NCI-H2107 treated with DMSO at 0.1 percent for 48 hours (cell line): ENCODE measurements around the gene WDR44.
"Not testable (repeated sequence)": the region's sequence is repeated elsewhere in the genome, so short reads cannot be mapped to it uniquely, and the experiment has no call there.

ENCODE experiments used
- DNase-seq: peaks from one replicate; lab custom pipeline; 2025; ENCODE audit not compliant: unreplicated experiment; lab: John Stamatoyannopoulos, UW

The WDR44 gene, protein sequence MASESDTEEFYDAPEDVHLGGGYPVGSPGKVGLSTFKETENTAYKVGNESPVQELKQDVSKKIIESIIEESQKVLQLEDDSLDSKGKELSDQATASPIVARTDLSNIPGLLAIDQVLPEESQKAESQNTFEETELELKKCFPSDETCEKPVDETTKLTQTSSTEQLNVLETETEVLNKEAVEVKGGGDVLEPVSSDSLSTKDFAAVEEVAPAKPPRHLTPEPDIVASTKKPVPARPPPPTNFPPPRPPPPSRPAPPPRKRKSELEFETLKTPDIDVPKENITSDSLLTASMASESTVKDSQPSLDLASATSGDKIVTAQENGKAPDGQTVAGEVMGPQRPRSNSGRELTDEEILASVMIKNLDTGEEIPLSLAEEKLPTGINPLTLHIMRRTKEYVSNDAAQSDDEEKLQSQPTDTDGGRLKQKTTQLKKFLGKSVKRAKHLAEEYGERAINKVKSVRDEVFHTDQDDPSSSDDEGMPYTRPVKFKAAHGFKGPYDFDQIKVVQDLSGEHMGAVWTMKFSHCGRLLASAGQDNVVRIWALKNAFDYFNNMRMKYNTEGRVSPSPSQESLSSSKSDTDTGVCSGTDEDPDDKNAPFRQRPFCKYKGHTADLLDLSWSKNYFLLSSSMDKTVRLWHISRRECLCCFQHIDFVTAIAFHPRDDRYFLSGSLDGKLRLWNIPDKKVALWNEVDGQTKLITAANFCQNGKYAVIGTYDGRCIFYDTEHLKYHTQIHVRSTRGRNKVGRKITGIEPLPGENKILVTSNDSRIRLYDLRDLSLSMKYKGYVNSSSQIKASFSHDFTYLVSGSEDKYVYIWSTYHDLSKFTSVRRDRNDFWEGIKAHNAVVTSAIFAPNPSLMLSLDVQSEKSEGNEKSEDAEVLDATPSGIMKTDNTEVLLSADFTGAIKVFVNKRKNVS

DNA sequence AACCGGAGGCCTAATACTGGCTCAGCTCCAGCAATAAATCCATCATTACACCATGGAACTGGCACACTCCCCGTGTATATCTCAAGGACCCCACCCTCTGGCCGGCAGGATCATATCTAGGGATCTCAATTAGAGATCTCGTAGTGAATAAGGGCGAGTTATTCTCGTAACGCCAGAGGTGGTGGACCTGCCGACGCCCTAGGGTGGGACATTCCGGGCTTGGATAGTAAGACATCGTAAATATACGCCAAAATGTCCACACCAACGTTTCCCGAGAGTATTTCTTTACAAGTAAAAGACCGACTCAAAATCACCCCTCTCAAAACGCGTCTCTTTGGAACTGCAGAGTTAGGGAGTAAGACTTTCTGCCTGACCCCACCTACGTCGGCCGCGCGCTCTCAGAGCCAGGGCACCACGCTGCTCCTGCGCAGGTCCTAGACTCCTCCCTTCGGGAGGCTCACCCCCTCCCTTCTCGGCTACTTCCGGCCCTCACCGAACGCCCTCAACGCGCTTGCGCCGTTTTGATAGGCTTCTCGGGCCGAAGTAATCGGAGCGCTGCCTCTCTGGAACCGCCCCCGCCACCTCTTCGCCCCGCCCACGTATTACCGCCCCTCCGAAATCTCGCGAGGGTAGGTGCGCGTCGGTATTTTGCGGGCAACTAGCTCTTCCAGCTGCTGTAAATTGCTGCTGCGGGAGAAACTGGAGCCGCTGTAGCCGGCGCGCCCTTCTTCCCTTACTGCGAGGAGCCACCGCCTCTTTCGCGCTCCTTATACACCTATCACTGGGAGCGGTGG, at the start of gene WDR44:
Gene WDR44 (plus strand): TSS at position 643 of the 794 bp plus-strand sequence. CDS start 398 bp downstream, outside the sequence.
- DNase-seq = peak; percentile 95

DNA sequence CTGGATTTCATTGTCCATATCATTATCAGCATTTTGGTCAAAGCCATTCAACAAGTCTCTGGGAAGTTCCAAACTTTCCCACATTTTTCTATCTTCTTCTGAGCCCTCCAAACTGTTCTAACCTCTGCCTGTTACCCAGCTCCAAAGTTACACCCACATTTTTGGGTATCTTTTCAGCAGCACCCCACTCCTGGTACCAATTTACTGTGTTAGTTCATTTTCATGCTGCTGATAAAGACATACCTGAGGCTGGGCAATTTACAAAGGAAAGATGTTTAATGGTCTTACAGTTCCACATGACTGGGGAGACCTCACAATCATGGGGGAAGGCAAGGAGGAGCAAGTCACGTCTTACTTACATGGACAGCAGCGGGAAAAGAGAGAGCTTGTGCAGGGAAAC, 40.1 kb upstream of the WDR44 start:
- DNase-seq = not testable (repeated sequence)

DNA sequence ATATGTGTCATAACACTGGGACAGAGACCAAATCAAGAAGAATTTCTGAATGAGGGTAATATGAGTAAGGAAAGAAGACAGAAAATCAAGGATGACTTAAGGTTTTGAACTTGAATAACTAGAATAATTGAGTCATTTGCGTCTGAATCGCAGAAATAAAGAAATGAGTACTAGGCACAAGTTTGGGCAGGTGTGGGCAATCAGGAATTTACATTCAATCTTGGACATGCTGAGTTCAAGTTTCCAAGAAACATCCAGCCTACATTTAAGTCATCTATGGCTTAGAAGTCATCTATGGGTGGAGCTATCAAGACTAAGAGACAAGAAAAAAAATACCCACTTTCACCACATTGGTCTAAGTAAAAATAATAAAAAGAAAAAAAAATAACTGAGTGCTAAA, 30.4 kb upstream of the WDR44 start:
- no peak for DNase-seq

DNA sequence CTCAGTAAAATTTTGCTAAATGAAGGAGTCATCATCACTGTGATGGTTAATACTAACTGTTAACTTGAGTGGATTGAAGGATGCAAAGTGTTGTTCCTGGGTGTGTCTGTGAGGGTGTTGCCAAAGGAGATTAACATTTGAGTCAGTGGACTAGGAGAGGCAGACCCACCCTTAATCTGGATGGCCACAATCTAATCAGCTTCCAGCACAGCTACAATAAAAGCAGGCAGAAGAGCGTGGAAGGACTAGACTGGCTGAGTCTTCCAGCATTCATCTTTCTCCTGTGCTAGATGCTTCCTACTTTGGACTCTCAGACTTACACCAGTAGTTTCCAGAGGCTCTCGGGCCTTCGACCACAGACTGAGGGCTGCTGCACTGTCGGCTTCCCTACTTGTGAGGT, 21.3 kb upstream of the WDR44 start:
- no peak for DNase-seq

DNA sequence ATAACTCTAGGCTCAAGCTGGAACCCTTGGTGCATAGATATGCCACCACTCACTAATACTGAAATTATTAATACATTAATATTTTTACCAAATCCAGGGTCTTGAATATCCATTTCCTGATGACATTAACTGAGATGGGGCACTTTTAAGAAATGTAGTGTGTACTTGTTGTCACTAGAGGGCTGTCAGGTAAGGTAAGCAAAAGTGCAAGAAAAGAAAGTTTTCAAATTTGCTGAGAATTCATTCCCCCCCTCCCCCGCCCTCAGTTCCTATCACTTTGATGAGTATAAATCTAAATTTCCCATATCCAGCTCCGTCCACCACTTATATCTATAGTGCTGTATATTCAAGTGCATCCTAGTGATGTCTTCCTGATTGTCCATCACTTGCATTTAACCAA, 20.5 kb upstream of the WDR44 start:
- DNase-seq = no peak

DNA sequence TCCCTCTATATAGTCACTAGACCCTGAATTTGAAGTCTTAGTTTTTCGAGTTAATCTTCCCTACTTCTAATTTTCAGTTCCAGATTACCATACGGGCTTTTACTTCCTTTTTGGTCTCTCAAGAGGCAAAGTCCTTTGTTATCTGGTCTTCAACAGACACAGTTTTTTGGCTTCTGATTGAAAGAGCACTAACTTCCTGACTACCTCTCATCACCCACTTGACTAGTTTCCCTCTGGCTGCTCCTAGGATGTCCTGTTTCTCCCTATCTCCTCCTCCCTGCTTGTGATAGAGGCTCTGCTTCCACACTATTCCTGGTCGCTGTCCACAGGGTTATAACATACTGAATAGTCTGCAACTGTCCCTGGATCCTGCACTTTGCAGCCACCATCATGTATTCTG, 16.7 kb upstream of the WDR44 start:
- no peak for DNase-seq

DNA sequence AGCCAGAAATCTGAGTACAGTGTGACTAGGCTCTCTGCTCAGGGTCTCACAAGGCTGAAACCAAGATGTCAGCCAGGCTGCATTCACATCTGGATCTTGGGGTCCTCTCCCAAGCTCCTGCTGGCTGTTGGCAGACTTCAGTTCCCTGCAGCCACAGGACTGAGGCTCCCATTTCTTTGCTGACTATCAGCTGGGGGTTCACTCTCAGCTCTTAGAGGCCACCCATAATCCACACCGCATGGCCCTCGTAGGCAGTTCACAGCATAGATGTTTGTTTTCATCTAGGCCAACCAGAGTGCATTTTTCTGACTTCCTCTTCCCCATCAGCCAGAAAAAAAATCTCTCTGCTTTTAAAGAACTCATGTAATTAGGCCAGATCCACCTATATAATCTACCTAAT, 8.2 kb upstream of the WDR44 start:
- DNase-seq = no peak

DNA sequence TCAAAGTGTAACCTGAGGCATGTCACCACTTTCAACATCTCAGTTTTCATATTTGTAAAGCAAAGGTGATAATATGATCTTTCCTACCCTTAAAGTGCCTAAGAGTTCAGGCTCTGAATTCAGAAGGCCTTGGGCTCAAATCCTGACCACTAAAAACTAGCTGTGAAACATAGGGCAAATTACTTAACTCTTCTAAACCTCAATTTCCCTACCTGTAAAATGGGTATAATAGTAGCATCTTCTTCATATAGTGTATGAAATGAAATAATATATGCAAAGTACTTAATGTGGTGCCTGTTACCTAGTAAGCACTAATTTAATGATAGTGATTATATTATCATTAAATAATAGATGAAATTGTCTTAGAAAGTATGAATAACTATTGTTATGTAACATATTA, 7.0 kb upstream of the WDR44 start:
- DNase-seq = no peak

DNA sequence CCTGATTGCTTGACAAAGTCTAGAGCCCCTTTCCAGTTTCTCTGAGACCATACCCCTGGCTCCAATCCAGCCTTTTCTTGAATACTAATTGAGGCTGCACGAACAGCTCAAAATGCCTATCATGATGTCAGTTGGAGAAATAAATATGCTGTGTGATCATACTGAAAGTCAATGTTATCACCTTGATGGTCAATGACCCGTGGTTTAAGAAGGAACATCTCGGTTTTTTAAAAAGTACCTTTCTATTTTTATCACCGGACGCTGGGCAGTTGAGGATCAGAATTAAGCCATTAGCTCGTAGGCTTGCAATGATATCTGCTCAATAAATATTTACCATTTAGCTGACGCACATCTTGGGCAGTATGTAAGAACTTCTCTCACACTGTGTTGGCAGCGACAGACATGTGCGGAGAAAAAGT, 852 bp upstream of the WDR44 start:
- DNase-seq = no peak

DNA sequence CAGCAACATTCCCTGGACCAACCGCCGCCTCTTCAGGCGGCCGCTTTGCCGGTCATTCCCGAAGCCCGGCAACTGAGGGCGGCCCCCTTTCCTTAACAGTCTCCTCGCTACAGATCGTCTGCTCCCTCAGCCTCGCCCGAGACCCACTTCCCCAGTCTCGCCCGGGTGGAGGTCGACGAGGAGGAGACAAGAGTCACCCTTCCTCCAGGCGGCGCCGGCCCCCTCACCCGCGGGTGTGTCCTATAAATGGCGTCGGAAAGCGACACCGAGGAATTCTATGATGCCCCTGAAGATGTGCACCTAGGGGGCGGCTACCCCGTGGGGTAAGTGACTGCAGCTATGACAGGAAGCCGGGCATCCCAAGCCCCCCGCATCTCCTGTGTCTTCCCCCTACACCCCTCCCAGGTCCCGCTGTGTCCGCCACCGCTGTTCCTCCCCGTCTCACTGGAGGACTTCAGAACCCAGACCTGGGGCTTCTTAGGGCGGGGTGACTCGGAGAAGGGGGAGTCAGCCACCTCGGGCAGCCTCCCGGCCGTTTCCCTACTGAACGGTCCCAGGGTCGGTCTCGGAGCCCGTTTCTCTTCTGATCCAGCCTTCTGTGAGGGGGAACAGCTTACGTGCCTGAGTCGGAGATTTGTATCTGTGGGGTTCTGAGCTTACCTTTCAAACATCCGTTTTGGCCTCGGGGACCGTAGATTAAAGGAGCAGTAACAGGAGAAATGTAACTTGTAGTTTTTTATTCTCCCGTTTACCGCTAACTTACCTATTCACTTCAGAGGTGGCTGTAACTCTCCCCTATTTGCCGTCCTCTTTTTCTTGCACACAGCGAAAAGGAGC, 570 bp downstream of the WDR44 start:
- peak; percentile 32 for DNase-seq

DNA sequence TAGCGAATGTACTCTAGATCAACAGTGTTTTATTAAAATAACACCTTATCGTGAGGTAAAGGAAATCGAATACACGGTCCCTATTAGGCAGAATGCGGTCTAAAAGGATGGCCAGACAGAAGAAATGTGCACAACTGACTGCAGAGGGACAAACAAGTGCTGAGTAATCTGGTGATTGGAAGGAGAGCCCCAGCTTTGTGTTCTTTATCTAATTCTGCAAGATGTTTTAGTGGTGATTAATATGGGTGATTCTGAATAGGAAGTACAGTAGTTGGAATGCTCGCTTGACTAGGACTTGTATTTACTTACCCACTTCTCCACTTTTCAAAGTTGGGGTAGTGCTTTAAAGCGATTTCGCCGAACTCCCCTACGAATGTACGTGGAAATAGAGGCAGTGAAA, 1.2 kb downstream of the WDR44 start:
- DNase-seq = peak; percentile 31

DNA sequence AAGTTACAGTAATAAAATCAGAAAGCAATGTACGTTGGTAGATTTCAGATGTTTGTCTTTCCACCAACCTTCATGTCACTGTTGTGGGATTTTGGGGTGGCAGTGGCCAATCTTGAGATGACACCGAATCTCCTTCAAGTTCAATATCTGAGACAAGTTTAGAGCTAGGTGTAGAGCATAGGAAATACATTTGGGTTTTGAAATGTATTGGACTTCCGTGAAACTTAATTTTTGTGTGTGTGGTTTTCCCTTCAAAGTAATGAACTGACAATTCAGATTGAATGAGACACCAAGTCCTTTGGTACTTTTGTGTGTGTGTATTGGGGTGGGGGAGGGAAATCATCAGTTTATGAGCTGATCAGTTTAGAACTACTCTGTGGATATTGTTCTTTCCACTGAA, 1.8 kb downstream of the WDR44 start:
- DNase-seq = no peak

DNA sequence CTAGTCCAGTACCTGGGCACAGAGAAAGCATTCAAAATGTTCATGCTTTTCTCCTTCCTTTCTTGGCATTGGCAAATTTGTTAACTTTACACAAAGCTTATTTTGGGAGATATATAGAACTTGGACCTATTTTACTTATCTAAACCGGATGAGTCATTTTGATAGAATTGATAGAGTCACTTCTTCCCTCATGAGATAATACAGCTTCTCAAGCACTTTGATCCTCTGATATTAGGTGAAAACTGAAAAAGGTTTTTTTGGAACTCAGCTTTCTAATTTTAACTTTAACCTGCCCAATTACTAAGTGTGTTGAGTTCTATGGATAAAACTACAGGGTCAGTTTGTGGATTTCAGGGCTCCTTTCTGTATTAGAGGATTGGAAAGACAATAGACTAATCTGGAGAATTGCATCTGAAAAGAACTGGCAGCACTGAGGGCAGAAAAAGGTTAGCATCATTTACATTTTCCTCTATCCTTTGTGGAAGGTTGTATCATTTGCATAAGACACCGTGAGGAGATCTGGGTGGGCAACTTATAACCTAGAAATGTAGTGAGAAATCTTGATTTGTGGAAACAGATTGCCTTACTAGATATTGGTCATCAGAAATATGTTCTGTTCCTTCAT, 2.4 kb downstream of the WDR44 start:
- DNase-seq = no peak

DNA sequence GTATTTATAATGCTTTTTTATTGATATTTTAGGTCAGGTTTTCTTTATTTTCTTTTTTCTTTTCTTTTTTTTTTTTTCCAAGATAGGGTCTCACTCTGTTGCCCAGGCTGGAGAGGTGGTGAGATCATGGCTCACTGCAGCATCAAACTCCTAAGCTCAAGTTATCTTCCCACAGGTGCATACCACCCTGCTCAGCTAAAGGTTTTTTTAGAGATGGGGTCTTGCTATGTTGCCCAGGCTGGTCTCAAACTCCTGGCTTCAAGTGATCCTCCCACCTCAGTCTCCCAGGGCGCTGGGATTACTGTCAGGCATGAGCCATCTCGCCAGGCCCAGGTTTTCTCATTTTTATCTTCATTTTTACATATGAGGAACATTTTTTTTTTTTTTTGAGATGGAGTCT, 3.3 kb downstream of the WDR44 start:
- DNase-seq = no peak

DNA sequence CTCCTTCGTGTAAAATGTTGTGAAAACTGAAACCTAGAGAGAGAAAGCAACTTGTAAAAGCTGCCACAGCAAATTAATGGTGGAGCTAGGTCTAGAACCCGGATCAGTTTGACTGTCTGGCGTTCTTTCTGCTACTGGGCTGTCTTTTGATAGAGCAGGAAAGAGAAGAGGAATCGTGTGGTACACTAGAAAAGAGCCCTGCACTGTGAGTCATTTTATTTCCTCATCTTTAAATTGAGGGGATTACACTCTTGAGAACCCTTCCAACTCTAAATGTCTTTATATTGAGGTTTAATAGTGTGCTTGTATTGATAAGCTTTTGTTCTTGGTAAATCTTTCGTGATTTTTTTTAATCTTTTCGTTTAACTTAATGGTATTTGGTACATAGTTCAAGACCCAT, 4.3 kb downstream of the WDR44 start:
- no peak for DNase-seq

DNA sequence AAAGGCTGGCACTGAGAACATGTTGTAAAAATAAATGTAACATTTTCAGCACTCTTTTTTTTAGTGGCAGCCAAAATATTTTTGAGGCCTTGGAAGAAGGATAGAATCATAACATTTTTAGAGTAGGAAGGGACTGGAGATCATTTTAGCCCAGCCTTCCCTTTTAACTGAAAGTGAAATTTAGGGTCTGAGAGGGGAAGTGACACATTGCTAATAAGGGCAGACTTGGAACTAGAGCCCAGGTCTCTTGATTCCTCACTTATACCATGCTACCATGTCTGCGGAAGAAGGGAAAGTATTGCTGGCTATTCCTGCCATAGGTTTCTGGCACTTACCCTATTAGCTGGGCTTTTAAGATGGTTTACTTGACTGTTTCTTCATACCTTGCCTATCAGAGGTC, 4.8 kb downstream of the WDR44 start:
- no peak for DNase-seq

DNA sequence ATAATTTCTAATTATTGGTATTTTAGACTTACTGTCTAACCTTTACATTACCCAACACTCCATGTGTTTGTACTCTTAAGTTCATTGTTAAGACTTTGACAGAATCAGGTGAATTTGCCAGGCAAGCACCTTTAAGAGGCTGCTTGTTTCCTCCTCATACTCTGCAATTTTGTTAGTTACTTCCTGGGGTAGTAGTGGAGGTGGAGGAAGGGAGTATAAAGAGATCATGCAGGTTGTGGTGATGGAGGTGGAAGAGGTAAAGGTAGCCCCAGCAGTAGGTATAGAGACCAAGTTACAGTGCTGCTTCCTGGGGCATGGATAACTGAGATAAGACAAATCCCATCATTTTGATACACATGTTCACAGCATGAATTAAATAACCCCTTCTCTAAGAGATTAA, 6.7 kb downstream of the WDR44 start:
- no peak for DNase-seq

DNA sequence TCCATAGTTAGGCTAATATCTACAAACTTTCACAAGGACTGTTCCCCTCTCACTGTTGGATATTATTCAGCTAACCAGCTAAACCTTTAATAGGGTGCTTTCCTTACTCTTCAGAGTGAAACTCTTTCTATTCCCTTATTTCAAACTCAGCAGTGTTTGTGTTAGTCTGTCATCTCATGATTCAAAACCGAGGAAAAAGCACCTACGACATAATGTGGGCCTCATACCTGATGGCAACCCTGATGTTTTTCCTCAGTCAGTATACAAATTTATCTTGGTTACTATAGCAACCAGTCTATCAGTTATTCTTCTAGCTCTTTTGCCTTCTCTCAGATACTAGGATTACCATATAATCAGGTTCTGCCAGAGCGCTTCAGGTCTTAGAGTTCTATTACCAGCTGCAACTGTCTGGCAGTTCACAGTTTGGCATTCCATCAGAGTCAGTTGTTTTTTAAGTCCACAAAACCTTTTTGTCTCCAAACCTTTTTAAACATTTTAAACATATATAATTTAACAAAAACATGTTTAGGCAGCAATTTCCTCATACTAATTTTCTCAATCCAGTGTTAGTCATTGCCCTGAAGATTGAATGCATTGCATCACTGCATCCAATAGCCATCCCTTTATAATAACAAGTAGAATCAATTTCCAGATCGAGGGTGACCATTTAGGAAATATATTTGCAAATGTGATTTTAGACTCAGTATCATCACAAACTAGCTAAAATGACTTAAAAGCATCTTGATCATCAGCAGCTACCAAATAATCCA, 7.4 kb downstream of the WDR44 start:
- DNase-seq = no peak

DNA sequence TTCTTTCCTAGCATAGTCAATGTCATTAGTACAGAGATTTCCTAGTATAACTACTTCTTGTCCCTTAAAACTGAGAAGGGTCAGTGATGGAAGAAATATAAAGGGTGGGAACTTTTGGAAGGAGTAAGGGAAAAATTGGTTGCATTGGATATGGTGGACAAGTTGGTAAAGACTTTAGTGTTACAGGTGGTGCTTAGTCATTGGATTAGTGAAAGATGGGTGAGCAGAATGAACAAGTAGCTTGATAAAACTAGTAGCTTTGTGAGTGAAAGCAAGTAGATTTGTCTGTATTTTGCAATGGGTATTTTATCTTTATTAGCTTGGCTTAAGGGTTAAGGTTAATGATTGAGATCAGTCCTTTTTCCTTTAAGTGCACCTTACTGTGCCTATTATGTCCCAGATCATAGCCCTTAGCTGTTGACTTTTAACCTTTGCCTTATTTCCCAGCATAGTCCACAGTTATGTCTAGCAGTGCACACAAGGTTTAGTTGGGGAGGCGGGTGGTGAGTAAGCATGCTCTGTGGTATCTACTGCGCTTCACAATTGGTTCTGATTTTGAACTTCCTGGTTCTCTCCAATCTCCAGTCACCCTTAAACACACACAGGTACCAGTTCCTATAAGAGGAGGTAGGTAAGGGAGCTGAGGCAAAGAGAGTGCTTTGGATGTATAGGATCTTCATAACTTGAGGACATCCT, 9.5 kb downstream of the WDR44 start:
- no peak for DNase-seq
